ENCODE measurements around the gene C2orf66.

DNA sequence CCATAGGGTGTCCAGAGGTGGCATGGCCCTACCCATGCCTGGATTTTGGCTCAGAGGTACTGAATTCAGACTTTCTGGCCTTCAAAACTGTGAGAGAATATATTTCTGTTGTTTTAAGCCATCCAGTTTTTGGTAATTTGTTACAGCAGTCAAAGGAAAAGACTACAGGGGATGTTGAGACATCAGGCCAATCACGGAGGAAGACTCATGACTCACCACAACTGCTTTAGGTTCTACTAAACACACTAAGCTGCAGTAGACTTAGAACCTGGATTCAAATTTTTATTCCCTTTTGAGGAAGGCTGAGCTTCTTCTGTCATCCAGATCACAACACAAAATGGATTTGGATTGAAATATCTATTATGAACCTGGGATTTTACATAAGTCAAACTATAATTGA, 12.0 kb upstream of the C2orf66 start:
- no peak for TF ChIP-seq POLR2A (IDR thresholded peaks at IDR 0.05)
- TF ChIP-seq, protein P1, sequence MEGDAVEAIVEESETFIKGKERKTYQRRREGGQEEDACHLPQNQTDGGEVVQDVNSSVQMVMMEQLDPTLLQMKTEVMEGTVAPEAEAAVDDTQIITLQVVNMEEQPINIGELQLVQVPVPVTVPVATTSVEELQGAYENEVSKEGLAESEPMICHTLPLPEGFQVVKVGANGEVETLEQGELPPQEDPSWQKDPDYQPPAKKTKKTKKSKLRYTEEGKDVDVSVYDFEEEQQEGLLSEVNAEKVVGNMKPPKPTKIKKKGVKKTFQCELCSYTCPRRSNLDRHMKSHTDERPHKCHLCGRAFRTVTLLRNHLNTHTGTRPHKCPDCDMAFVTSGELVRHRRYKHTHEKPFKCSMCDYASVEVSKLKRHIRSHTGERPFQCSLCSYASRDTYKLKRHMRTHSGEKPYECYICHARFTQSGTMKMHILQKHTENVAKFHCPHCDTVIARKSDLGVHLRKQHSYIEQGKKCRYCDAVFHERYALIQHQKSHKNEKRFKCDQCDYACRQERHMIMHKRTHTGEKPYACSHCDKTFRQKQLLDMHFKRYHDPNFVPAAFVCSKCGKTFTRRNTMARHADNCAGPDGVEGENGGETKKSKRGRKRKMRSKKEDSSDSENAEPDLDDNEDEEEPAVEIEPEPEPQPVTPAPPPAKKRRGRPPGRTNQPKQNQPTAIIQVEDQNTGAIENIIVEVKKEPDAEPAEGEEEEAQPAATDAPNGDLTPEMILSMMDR (IDR thresholded peaks at IDR 0.05): no peak

Measured in adrenal gland (tissue), 5 donors.